Glomerular visceral epithelial cell (primary cell): ENCODE results near the gene SEC24D.

ENCODE experiments used
- DNase-seq: peaks from one replicate; pipeline ENCODE4 v3.0.0-alpha.2; 2016; ENCODE audit errors: extremely low spot score

The SEC24D gene

DNA sequence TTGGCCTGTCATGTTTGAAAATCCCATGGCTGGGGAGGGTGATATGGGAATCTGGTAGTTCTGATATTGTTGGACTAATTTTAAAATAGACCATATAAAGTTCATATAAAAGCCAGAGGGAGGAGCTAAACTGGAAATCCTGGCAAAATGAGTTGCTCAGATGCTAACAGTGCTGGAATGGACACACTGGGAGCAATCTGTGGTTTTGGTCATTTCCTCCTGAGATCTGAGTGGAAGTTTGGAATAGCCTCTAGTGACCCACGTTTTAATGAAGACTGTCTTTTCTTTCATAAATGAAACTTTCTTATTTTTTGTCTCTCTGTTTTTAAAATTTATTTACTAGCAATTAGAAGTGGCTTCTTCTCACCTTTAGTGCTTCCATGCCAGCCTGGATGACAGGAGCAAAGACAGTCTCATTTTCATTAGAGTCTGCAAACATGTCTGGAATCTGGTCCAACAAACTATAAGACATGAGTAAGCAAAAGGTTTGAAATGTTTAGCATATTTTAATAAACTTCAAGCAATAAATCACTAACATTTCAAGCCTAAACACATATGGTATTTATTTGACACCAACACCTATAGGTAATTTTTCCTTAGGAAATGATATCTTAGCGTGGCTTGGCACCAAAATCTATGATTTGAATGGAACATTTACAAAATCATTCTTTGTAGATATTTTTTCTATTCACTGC lies 84.2 kb downstream of the SEC24D start:
- DNase-seq: no peak

DNA sequence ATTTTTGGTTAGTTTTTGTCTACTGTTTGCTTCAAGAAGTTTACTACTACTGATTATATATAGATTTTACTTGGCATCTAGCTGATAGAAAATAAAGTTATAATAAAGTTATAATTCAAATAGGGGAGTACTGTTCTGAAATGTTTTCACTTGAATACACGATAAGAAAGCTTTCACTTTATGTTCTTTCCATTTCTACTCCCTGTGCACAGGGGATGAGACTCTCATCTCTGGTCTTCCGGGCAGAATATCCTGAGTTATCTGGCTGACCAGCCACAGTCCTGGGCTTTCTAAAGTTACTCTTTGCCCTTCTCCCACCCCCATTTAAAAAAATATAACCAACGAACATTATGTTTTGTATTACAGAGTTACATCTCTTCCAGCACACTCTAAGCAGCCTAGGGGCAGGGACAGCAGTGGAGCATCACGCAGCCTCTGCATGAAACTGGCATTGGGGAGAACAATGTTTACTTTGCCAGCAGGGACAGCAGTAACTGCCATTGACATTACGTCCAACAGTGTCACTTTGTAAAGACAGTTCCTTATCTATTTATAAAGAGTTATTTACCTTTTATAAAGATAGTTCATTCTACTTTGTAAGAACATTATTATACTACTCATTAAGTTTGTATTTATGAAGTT lies 86.5 kb downstream of the SEC24D start:
- DNase-seq: no peak

DNA sequence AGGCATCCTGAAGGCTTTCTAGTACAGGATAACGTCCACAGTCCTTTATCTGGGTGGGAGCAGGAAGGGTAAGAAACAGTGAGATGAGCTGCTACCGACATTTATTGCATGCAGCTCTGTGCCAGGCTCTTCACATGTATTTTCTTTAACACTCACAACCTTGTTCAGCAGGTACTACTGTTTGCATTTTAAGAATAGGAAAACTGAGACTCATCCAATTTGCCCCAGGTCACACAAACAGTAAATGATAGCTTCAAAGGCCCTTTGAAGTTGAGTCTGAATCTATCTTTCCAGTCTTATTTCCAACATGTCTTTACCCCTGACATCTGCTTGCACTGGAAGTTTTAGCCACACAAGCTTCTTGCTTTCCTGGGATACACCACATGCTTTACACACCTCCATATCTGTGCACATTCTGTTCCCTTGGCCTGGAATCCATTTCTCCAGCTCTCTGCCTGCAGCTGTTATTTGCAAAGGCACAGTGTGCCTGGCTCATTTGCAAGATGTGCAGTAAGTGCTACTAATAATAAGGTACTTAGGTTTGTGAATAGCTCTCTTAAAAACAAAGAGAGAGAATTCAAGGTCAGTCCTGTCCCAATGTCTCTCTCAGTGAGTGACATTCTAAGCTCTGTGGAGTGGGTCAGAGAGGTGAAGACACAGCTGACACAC lies 89.5 kb downstream of the SEC24D start:
- DNase-seq: no peak

DNA sequence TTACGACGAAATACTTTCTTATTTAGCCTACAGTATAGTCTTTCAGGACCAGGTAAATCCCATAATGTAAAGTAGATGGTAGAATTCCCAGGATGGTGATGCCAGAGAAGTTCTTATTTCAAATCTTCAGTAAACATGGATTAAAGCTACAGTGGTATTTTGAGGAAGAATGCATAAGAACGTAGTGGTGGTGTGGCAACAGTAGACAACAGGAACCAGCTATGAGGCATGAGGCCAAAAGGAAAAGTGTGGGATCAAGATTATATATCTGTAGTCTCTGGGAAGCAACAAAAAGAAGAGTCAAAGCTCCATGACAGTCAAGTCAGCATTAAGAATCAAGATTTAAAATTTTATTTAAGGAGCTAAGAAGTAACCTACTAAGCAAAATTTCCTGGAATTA lies 90.6 kb downstream of the SEC24D start:
- DNase-seq: no peak

DNA sequence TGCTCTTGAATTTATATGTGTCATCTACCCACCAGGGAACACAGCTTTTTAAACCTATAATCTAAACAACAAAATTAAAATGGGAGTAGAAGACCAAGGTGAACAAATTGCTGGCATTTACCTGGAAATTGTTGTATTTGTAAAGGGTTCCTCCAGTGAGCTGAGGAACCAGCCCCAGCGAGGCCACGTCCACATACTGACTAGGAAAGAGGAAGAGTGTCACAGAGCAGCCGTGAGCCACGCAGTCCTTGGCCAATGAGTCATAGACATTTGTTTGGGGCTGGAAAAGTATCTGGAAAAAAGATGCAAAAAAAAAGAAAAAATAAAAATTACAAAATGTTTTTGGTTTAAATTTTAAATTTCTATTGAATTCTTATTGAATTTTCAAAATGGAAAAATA lies 92.1 kb downstream of the SEC24D start:
- DNase-seq: no peak

DNA sequence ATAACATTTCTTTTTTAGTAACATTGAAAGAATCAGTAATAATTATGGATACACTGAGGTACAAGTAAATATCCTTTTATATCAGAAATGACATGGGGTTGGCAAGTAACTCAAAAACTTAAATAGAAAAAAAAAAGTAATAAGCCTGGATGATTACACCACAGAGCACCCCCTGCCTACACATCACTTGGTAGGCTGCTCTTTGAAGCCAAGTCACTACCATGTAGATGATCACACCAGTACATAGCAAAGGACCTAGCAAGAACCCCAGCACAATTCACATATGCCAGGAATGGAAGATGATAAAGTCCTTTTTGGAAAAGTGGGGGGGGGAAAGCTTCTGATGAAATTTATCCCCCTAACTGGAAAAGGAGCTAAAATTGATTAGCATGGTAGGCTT lies 93.9 kb downstream of the SEC24D start:
- DNase-seq: no peak

DNA sequence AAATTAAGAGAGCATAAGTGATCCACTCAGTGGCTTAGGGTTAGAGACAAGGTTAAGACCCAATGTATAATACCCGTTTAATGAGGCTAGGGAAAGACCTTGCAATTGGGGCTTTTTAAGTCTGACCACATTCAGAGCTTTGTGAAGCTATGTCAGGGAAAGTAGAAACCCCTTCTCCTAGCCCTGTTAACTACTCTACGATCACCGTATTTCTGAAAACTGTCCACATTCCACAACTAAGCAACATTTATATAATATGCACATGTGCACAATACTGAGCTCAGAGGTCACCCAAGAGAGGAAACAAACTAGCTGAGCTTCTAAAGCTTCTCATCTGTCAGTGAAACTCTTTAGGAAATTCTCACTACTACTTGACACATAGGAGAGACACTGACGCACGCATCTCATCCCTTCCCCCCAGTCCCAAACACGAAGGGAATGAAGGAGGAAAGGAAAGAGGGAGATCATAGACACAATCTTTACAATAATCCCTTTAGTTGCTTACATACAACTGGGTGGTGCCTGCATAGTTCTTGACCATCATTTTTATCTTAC lies 94.5 kb downstream of the SEC24D start:
- no peak for DNase-seq

DNA sequence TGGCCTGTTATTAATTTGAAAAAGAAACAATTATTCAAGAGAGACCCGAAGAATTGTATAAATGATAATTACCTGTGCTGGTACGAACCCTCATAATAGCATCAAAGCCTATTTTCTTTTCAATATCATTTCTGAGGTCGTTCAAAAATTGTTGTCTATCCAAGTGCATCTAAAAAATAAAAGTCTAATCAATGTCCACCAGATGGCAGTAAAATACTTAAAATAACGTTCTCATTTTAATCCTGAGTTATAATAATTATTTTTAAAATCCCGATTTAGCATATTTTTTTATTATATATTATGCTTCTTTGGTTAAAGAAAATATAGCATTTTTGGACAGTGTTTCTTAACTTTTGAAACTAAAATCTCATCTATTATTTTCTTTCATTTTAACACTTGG lies 95.1 kb downstream of the SEC24D start:
- DNase-seq: no peak

DNA sequence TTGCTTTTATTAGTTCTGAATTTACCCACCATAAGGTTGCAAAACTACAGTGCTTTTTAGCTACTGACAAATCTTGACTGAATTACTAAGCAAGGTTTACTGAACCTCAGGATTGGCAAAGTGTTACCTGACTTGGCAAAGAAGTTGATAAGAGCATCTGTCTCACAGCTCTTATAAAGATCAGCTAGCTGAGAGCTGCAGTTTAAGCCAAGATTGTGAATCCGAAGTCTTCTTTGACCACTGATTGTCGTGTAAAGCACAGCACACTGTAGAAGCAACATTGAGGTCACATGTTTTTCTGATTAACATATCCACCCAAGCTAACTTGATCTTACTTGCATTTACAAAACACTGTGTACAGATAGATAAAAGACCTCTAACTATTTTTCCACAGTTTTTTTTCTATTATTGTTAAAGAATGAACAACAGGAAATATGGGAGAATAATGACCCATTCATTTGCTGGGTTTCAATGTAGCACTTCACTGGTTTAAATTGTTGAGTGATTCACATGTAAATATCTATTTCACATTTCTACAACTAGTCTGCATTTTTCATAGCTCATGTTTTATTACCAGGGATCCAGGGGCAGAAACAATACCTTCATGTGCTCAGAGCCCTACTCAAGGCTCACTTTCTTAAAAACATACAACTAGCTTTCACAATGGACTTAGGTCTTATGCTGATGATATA lies 96.8 kb downstream of the SEC24D start:
- no peak for DNase-seq

DNA sequence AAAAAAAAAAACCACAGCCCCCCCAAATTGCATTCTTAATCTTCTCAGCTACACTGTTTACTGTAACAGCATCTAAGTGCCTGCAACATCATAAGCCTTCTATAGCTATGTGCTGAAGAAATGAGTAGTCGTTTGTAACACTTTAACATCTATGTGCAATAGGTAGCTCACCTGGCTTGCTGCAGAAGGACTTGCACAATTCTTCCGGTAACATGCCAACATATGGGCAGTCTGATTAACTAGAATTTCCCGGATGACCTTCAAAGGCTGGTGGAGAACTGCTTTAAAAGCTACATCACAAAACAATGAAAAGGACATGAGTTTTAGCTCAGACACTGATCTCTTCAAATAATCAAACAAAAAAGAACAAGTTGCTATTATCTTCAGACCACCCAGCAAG lies 97.8 kb downstream of the SEC24D start:
- no peak for DNase-seq

DNA sequence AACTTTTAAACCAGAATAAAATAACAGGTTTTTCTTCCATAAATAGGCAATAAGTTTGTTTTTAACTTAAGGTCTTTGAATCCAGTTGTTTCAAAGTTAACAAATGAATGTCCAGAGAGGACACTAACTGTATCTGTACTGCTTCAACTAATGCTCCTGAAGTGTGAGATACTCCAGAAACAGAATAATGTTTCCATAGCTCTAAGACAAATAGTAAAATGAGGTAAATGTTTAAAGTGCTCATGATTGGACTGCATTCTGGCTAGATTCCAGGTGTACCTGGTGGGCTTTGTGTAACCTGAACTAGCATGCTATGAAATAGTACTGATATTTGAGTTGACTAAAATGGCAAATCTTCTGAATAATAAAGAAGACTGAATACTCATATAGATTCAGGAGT lies 99.0 kb downstream of the SEC24D start:
- no peak for DNase-seq

DNA sequence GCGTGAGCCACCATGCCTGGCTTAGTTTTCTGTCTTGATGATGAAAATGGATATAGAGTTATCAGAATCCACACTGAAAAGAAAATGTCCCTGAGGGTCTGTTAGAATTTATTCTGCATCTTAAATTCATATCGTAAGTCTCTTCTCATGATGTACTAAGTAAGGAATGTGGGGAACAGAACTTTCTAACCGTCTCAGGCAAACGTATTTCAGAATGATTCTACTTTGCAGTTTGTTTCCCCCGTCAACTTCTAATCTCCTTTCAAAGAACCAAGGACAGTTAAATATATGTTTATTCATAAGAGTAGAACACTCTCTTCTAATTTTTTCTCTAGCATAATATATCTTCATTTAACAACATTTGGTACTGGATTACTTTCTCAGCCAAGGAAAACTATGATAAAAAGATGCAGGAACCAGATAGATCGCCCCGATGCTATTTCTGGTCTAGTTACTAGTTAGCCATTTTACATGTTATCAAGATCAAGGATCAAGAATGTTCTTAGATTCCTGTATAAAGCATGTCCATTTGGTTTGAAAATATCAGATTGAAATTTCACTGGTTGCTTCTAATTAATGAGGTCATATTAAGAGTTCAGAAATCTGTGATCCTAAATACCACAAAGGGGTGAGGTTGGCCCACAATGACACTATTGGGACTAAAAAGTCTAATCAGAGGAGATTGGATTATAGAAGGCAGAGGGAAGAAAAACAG lies 101.3 kb downstream of the SEC24D start:
- DNase-seq: no peak

DNA sequence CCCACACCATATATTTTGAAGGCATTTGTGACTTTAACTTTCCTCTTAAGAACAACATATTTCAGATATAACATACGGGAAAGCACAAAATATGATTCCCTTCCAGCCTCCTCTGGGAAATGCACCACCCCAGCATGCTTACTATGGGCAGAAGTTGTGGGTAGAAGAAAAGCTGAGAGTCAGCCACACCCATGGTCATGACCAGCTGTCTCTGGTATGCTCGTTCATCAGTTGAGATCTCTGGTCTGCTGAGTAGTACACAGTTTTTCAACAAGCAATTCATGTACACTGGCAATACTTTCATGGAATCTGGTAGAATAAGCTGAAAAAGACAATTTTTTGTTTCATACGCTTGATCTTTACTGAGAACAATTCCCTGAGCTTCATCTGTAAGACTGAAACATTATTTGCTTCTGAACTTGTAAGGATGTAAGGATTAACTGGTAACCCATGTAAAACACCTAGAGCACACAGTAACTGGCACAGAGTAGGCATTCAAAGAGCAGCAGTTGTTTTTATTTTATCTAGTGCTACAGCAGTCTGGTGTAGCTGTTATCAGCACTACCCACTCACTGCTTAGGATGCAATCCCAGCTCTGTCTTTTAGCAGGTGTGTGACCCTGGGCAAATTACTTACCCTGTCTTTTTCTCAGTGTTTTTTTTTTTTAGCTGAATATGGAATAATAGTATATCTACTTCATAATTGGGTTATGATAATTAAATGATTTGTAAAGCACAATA lies 103.2 kb downstream of the SEC24D start:
- no peak for DNase-seq

DNA sequence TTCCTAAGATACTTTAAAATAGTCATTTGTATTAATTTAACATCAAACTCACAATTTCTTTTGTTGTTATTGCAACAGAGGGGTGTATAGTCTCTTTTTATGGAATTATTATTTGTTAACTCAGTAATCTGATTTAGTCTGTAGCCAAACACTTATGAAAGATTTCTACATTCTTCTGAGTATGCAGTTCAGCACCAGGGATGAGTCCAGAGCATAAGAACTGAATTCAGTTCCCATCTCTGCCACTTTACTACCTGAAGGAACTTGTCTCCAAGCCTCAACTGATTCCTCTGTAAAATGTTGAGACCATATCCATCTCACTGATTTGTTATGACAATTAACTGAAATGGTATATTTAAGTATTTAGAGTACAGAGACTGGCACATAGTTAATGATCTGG lies 105.2 kb downstream of the SEC24D start:
- DNase-seq: no peak

DNA sequence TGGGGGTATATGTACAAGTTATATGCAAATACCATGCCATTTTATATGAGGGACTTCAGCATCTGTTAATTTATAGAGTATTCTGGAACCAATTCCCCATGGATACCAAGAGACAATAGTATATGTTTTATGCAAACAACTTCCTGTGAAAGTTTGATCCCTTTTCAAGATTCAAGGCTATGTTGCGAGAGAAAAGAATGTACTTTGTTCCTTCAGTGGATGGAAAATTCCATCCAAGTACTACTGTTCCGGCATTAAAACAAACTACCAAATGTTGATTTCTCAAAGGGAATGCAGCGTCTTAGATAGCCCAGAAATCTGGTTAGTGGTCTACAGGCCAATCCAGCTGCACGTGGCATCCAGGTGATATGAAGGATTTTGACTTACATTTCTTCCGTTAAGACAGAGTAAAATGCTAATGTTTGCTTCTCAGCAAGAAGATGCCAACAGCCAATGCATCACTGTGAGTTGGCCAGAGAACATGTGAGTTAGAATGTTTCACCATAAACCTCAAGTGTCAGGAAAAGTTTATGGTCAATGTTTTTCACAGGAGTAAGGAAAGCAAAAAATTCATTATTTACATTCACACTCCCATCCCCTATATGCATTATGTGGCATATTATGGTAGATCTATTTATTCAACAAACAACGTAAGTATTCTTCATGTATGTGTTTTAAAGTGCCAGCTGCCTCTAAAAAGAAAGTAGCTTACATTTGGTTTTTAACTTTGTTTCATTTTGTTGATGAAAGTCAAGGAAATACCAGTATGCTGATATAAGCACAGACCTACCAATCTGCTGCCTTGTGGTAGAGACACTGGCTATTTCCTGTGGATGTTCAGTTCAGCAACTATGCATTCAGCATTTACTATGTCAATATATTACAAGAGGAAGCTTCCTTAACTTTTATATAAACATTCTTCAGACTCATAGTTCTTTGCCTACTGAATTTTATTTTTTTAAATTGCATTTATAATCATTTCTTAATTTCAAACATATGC lies 106.3 kb downstream of the SEC24D start:
- DNase-seq: no peak

DNA sequence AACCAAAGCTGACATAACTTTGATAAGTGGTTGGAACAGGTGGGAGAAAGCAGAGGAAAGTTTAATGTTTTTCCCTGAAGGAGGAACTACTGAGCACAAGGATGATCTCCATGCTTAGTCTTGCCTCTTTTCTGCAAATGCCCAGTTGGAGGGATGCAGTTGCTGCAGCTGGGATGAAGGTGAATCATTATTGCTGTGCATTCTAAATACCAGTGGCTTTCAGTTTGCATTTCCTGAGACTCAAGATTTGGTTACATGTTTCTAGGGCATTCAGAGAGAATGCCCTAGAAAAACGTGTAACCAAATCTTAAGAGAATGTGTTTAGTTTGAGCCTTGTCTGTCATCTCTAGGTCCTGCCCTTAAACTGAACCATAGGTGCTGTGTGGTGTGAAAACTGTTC lies 108.6 kb downstream of the SEC24D start:
- no peak for DNase-seq

DNA sequence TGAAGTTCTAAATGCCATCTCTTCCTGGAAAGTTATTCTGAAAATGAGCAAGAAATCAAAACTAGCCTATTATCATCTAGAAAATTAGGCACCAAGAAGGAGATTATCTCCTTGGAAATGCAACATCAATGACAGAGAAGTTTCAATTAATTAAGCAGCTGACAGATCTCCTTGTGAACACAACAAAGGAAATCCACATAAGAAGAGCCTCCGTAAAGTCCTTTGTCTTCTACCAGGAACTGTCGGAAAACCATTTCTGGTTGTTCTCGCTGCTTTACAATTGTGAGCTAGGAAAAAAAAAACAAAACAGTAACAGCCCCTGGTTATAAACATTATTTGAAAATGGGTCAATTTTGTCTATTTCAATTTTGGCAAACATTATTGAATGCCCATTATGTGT lies 112.6 kb downstream of the SEC24D start:
- no peak for DNase-seq

DNA sequence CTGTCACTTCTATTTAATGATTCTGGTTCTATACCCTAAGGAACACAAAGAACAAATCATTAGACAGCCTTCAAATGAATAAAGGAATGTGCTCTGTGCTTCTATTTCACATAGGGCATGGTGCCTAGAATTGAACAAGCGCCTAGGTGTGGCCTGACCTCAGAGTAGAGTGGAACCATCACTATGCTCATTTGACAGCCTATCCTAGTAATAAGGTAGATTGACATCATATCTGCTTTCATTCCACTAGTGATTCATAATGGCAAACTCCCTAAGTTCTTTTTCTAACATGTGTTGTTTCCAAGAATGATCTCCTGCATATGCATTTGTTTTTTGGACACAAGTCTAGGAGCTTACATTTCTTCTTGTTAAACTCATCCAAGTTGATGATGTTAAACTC lies 114.2 kb downstream of the SEC24D start:
- no peak for DNase-seq

DNA sequence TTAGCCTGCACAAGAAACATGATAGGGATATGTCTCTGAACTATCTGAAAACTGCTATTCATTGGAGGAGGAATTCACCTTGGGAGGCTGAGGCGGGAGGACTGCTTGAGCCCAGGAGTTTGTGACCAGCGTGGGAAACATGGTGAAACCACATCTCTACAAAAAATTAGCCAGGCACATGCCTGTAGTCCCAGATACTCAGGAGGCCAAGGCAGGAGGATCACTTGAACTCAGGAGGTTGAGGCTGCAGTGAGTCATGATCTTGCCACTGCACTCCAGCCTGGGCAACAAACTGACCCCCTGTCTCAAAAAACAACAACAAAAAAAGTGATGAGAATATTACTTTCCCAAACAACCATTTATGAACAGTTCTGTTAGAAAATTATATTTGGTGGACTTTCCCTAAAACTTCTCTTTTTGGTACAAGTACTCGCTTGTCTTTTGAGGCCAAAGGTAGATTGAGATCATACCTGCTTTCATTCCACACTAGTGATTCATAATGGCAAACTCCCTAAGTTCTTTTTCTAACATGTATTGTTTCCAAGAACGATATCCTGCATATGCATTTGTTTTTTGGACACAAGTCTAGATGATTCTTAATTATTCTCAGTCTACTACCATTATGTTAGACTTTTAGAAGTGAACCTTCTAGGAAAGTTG lies 117.3 kb downstream of the SEC24D start:
- DNase-seq: no peak
